Vagina (tissue), 2 donors: ENCODE measurements around the gene PRKAG2. TPM values are rescaled to one million over a fixed set of nuclear protein-coding genes. Genes with fewer than 3 reads are reported as not detected.

Experiments
- DNase-seq, 2 donors: peaks; one replicate each; pipeline ENCODE4 v3.0.0-alpha.2; 2017; ENCODE audit errors: extremely low spot score in 2 of 2
- H3K27ac ChIP-seq: fragments of 200-600 bp; sonication (generic); one replicate; pipeline ENCODE4 v1.5.1; 2019
- H3K27me3 ChIP-seq: fragments of 200-600 bp; sonication (generic); one replicate; pipeline ENCODE4 v1.5.1; 2019
- H3K36me3 ChIP-seq, 2 donors: fragments of 200-600 bp; sonication (generic); one replicate each; pipeline ENCODE4 v1.5.1; 2017 to 2019
- H3K4me1 ChIP-seq: fragments of 200-600 bp; sonication (generic); one replicate; pipeline ENCODE4 v1.5.1; 2019
- H3K4me3 ChIP-seq, 2 donors: fragments of 200-600 bp; sonication (generic); 1 replicate in 1 of 2; 2 replicates in 1 of 2; pipeline ENCODE4 v1.5.1; 2016 to 2019
- H3K9me3 ChIP-seq: fragments of 200-600 bp; sonication (generic); one replicate; pipeline ENCODE4 v1.5.1; 2019
- POLR2A ChIP-seq, 2 donors: fragments of 450-650 bp; IDR thresholded peaks; one replicate each; pipeline ENCODE4 v1.6.1; 2017; ENCODE audit warnings: antibody characterized with exemption in 2 of 2, mild to moderate bottlenecking in 2 of 2, moderate library complexity in 2 of 2
- POLR2AphosphoS5 ChIP-seq, 2 donors: sonication (generic); formaldehyde crosslinking; IDR thresholded peaks; one replicate each; pipeline ENCODE4 v1.9.0; 2017; ENCODE audit warnings: antibody characterized with exemption in 2 of 2, mild to moderate bottlenecking in 2 of 2, low read depth in 1 of 2; ENCODE audit not compliant: insufficient read depth in 1 of 2
- intact Hi-C: fragments of 100-400 bp; cut with DNase I; formaldehyde crosslinking; loops from one replicate; pipeline ENCODE4 v1.15.1; 2023
- total RNA-seq: library from RNA; depleted of rRNA; stranded (reverse); fragments of >200 nt; gene quantifications from one replicate; pipeline ENCODE4 v1.2.3, GENCODE V29; 2016
- TF ChIP-seq, protein P1 (sequence below), 3 experiments: fragments of 450-650 bp in 2 of 3; fragments of 200-600 bp in 1 of 3; sonication (generic) in 1 of 3; IDR thresholded peaks; one replicate each; pipeline ENCODE4 v1.5.1; 2017 to 2019; ENCODE audit warnings: antibody characterized with exemption in 3 of 3, mild to moderate bottlenecking in 2 of 3, moderate library complexity in 2 of 3

The PRKAG2 gene
- total RNA-seq, 1 donor from 2014 or later, result 25.0 TPM

DNA sequence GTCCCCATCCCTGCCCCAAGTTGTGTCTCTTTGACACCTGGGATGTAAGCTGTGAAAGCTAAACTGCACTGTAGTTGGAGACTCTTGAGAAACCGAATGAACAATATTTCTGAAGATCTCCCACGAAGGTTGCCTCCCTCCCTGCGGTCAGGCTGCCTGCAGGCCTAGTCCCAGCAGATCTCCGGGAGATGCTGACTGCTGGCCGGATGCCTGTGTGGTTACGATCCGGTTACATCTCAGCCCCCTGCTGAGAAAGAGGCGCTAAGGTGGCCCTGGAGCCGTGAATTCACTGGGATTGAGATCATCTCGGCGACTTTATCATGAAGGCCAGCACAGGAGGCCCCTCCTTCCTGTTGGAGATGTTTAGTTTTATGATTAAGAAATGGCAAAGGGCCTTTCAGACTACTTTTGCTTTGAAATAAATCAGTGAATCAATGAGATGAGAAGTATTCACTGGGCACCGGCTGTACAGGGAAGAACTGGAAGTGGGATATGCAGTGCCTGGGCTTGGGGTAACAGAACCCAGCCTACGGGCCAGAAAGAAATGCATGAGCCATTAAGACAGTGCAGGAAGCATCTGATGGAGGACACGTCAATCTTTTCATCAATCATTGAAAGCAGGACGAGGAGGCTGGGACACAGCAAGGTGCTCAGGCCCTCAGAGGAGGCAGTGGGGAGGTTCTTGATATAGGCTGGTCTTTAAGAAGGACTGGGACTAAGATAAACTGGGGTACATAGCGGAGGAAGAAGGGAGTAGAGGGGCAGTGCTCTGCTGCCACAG lies 177.6 kb downstream of the PRKAG2 start:
- DNase-seq, result no peak
- no peaks in the 10 kb centered on the region for H3K36me3 ChIP-seq
- intact Hi-C loops, result no loop called here

DNA sequence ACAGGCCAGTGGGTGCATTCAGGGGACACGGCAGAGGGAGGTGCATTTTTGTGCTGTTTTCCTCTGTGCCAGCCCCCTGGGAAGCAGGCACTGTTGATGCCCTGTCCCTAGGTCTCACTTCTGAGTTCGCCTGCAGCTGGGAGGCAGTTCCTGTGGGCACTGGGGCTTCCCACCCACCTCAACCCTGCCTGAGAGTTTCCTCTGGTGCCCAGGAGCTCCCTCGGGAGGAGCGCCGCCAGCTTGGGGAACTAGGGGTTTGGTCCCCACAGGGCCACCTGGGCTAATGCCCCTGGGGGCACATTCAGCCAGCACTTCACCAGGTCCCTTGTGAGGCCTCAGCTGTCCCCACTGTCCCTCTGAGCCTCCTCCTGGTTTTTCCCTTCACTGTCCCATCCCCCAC lies 179.0 kb downstream of the PRKAG2 start:
- no peak overlapping the region for H3K27ac ChIP-seq
- TF ChIP-seq, protein P1, sequence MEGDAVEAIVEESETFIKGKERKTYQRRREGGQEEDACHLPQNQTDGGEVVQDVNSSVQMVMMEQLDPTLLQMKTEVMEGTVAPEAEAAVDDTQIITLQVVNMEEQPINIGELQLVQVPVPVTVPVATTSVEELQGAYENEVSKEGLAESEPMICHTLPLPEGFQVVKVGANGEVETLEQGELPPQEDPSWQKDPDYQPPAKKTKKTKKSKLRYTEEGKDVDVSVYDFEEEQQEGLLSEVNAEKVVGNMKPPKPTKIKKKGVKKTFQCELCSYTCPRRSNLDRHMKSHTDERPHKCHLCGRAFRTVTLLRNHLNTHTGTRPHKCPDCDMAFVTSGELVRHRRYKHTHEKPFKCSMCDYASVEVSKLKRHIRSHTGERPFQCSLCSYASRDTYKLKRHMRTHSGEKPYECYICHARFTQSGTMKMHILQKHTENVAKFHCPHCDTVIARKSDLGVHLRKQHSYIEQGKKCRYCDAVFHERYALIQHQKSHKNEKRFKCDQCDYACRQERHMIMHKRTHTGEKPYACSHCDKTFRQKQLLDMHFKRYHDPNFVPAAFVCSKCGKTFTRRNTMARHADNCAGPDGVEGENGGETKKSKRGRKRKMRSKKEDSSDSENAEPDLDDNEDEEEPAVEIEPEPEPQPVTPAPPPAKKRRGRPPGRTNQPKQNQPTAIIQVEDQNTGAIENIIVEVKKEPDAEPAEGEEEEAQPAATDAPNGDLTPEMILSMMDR (IDR thresholded peaks at IDR 0.05), result no peak
- TF ChIP-seq POLR2AphosphoS5 (IDR thresholded peaks at IDR 0.05; ENCODE audit: insufficient read depth in 1 of 2, low read depth in 1 of 2) (no peak), POLR2A (IDR thresholded peaks at IDR 0.05) (no peak)
- no peaks in the 10 kb centered on the region for H3K27me3 ChIP-seq
- H3K36me3 ChIP-seq, result no peaks in the 10 kb centered on the region
- peaks cover 44% of the 10 kb centered on the region for H3K4me1 ChIP-seq
- no peak for DNase-seq
- no peak overlapping the region for H3K4me3 ChIP-seq
- H3K9me3 ChIP-seq, result no peaks in the 10 kb centered on the region
- intact Hi-C loops, result no loop called here

More for the DNA sequence above, 177.6 kb downstream of the PRKAG2 start:
- Histone ChIP-seq H3K4me1 (peaks cover 44% of the 10 kb centered on the region), H3K4me3 (no peak overlapping the region), H3K27ac (peak overlapping the region; percentile 21), H3K27me3 (no peaks in the 10 kb centered on the region), H3K9me3 (no peaks in the 10 kb centered on the region)
- no peak for TF ChIP-seq POLR2A (IDR thresholded peaks at IDR 0.05)
- peak in 1 of 2 donors; percentile 76 for TF ChIP-seq POLR2AphosphoS5 (IDR thresholded peaks at IDR 0.05; ENCODE audit: insufficient read depth in 1 of 2, low read depth in 1 of 2)
- TF ChIP-seq, protein P1 (IDR thresholded peaks at IDR 0.05), result no peak

DNA sequence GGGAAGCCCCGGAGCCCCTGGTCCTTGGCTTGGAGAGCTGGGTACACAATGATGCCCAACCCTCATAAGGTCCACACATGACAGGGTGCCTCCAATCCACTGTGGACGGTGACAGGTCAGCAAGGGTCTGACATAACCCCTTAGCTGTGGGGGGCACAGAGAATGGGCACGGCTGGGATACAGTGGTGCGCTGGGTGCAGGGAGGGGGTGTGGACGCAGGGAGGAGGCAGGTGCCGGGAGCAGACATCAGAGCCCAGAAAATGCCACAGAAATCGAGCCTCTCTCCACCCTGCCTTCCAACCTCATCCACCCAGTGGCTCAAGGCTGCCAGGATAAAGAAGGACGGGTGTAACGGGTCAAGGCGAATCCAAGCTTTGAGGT lies 179.4 kb downstream of the PRKAG2 start:
- no peak overlapping the region for H3K4me3 ChIP-seq
- no peak for DNase-seq
- peaks cover 44% of the 10 kb centered on the region for H3K4me1 ChIP-seq

DNA sequence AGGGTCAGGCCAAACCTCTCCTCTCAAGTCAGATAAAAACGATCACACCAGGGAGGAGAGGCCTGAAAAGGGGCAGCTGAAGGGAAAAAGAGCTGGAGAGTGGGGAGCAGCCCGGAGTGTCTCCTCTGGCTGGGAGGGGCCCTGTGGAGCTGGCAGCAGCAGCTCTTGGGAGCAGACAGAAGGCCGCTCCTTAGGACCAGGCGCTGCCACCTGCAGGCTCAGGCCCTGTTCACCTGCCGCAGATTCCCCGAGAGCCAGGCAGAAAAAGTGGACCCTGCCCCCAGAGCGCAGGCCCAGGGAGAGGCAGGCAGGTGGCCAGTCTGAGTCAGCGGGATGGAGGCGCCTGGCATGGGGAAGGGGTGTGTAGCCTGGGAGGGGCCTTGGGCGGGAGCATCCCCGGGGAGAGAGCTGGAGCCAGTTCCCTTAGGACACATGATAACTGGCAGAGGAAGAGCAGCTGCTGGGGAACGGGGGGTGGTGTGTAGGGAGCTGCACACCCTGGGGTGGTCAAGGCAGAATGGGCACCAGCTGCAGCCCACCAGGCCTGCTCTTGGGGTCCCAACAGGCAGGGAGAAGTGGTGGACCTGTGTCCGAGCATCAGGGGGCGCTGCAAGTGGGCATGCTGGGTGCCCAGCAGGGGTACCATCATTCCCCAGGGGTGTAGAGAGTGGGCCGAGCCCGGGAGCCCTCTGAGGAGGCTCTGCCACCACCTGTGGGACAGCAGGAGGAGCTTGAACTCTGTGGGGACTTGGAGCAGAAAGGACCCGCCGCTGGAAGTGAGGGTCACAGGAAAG lies 180.0 kb downstream of the PRKAG2 start:
- H3K9me3 ChIP-seq, result no peaks in the 10 kb centered on the region
- H3K4me1 ChIP-seq, result peaks cover 44% of the 10 kb centered on the region
- H3K27me3 ChIP-seq, result no peaks in the 10 kb centered on the region
- H3K36me3 ChIP-seq, result no peaks in the 10 kb centered on the region
- peak overlapping the region; percentile 55 for H3K27ac ChIP-seq
- H3K4me3 ChIP-seq, result no peak overlapping the region
- intact Hi-C loops, result no loop called here
- no peak for DNase-seq
- no peak for TF ChIP-seq POLR2A (IDR thresholded peaks at IDR 0.05)
- no peak for TF ChIP-seq POLR2AphosphoS5 (IDR thresholded peaks at IDR 0.05; ENCODE audit: insufficient read depth in 1 of 2, low read depth in 1 of 2)
- TF ChIP-seq, protein P1 (IDR thresholded peaks at IDR 0.05), result no peak

More for the DNA sequence above, 179.4 kb downstream of the PRKAG2 start:
- H3K27ac ChIP-seq, result no peak overlapping the region
- H3K36me3 ChIP-seq, result no peaks in the 10 kb centered on the region
- no peaks in the 10 kb centered on the region for H3K27me3 ChIP-seq
- TF ChIP-seq POLR2A (IDR thresholded peaks at IDR 0.05) (no peak), POLR2AphosphoS5 (IDR thresholded peaks at IDR 0.05; ENCODE audit: insufficient read depth in 1 of 2, low read depth in 1 of 2) (no peak)
- TF ChIP-seq, protein P1 (IDR thresholded peaks at IDR 0.05), result no peak
- intact Hi-C loops, result no loop called here
- no peaks in the 10 kb centered on the region for H3K9me3 ChIP-seq
